Measurements from ENCODE around the gene INSR.
A peak's percentile ranks its signal among the peaks of the same experiment; 100 is the strongest.

Gene INSR

GRCh38 chr19:7293762-7294557, at the start of gene INSR:
Gene INSR, minus strand, starts transcription at chr19:7294414. Its CDS starts 523 bp downstream, at chr19:7293891.
- TF ChIP-seq TEAD4 (IDR thresholded peaks at IDR 0.05) (peak; percentile 9; the same call in 1 of the 2 replicates), NFIC (IDR thresholded peaks at IDR 0.05) (no peak), REST (IDR thresholded peaks at IDR 0.05; ENCODE audit: low read depth) (no peak), TAF1 (IDR thresholded peaks at IDR 0.05; ENCODE audit: low read depth) (peak; percentile 59; the same call in 1 of the 2 replicates), CREB1 (IDR thresholded peaks at IDR 0.05; ENCODE audit: low read depth) (0 out of 2 replicates have a peak, but pooled peaks have one; percentile 32), FOXM1 (IDR thresholded peaks at IDR 0.05; ENCODE audit: borderline replicate concordance, low read depth) (no peak), YY1 (IDR thresholded peaks at IDR 0.05; ENCODE audit: low read depth) (peak; percentile 59; the same call in 1 of the 2 replicates), EGR1 (IDR thresholded peaks at IDR 0.05) (no peak), TCF12 (IDR thresholded peaks at IDR 0.05; ENCODE audit: low read depth) (peak; percentile 38; the same call in 1 of the 2 replicates)
- TF ChIP-seq, protein P1, sequence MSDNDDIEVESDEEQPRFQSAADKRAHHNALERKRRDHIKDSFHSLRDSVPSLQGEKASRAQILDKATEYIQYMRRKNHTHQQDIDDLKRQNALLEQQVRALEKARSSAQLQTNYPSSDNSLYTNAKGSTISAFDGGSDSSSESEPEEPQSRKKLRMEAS (IDR thresholded peaks at IDR 0.05) = 0 out of 2 replicates have a peak, but pooled peaks have one; percentile 41
- TF ChIP-seq, protein P2, sequence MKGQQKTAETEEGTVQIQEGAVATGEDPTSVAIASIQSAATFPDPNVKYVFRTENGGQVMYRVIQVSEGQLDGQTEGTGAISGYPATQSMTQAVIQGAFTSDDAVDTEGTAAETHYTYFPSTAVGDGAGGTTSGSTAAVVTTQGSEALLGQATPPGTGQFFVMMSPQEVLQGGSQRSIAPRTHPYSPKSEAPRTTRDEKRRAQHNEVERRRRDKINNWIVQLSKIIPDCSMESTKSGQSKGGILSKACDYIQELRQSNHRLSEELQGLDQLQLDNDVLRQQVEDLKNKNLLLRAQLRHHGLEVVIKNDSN (IDR thresholded peaks at IDR 0.05) = peak; percentile 52; the same call in 1 of the 2 replicates

GRCh38 chr19:7342143-7342542, 47.9 kb upstream of the INSR start:
- TF ChIP-seq, protein P1 (IDR thresholded peaks at IDR 0.05) = no peak
- TF ChIP-seq, protein P2 (IDR thresholded peaks at IDR 0.05) = no peak
- TF ChIP-seq YY1 (IDR thresholded peaks at IDR 0.05; ENCODE audit: low read depth) (no peak), EP300 (IDR thresholded peaks at IDR 0.05; ENCODE audit: borderline replicate concordance) (no peak), TEAD4 (IDR thresholded peaks at IDR 0.05) (no peak), CEBPB (IDR thresholded peaks at IDR 0.05) (no peak), TCF12 (IDR thresholded peaks at IDR 0.05; ENCODE audit: low read depth) (no peak), EGR1 (IDR thresholded peaks at IDR 0.05) (no peak), ZBTB7A (IDR thresholded peaks at IDR 0.05; ENCODE audit: low read depth) (no peak)

DNA sequence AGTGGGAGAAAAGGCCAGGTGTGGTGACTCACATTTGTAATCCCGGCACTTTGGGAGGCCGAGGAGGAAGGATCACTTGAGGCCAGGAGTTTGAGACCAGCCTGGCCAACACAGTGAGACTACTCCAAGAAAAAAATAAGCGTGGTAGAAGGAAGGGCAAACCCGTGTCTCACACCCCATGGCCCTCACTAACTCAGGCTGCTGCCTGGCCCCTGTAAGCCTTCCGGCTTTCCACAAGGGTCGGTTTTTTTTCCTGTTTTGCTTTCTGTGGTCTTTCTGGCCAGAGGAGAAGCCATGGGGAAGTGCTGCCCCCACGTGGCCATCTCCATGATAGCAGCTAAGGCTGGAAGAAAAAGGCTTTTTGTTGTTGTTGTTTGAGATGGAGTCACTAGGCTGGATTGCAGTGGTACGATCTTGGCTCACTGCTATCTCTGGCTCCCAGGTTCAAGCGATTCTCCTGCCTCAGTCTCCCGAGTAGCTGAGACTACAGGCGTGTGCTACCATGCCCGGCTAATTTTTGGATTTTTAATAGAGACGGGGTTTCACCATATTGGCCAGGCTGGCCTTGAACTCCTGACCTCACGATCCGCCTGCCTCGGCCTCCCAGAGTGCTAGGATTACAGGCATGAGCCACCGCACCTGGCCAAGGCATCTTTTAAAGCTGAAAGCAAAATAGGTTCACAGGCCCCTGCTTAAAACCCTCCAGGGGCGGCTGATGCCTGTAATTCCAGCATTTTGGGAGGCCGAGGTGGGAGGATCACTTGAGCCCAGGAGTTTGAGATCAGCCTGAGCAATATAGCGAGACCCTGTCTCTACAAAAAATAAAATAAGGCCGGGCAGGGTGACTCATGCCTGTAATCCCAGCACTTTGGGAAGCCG, 47.0 kb upstream of the INSR start:
- TF ChIP-seq EGR1 (IDR thresholded peaks at IDR 0.05) (no peak), RAD21 (IDR thresholded peaks at IDR 0.05; ENCODE audit: low read depth) (peak; percentile 96)

- TF ChIP-seq ZBTB7A (IDR thresholded peaks at IDR 0.05; ENCODE audit: low read depth) = no peak
- TF ChIP-seq YY1 (IDR thresholded peaks at IDR 0.05; ENCODE audit: low read depth) = no peak
- no peak for TF ChIP-seq TAF1 (IDR thresholded peaks at IDR 0.05; ENCODE audit: low read depth)
- no peak for TF ChIP-seq CEBPB (IDR thresholded peaks at IDR 0.05)
- no peak for TF ChIP-seq EGR1 (IDR thresholded peaks at IDR 0.05)
- no peak for TF ChIP-seq CREB1 (IDR thresholded peaks at IDR 0.05; ENCODE audit: low read depth)
- no peak for TF ChIP-seq TEAD4 (IDR thresholded peaks at IDR 0.05)
Observed at GRCh38 chr19:7337380-7338194, 43.4 kb upstream of the INSR start.

DNA sequence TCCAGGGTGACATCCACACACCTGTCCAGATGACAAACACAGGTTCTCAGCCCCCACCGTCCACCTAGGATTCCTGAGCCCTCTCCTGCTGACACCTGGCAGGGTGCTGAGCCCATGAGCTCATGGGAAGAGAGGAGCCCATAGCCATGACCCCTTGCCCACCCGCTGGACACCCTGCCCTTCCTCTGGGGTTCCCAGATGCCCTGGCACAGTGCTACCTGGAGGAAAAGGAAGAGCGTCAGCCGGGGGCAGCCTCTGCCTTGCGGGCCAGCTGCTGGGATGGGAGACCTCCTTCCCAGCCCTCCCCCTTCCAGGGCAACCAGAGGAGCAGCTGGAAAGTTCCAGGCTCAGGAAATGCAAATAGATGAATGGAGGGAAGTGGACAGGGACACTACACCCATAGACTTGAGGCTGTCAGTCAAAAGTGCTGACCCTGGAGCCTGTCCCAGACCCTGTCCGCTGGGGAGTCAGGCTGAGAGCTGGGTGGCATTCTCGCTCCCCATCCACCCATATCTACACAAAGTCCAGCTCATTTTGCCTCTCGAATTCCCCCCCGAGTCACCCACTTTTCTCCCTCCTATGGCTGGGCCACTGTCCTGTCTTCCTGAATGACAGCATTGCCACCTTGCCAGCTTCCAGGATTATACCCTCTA, 42.2 kb upstream of the INSR start:
- TF ChIP-seq, protein P2 (IDR thresholded peaks at IDR 0.05) = no peak
- TF ChIP-seq TAF1 (IDR thresholded peaks at IDR 0.05; ENCODE audit: low read depth) (no peak), EP300 (IDR thresholded peaks at IDR 0.05; ENCODE audit: borderline replicate concordance) (no peak), EGR1 (IDR thresholded peaks at IDR 0.05) (no peak), TEAD4 (IDR thresholded peaks at IDR 0.05) (no peak), NFIC (IDR thresholded peaks at IDR 0.05) (no peak), ZBTB7A (IDR thresholded peaks at IDR 0.05; ENCODE audit: low read depth) (no peak), CREB1 (IDR thresholded peaks at IDR 0.05; ENCODE audit: low read depth) (no peak), CEBPB (IDR thresholded peaks at IDR 0.05) (no peak), TCF12 (IDR thresholded peaks at IDR 0.05; ENCODE audit: low read depth) (no peak), YY1 (IDR thresholded peaks at IDR 0.05; ENCODE audit: low read depth) (no peak), FOXM1 (IDR thresholded peaks at IDR 0.05; ENCODE audit: borderline replicate concordance, low read depth) (no peak), REST (IDR thresholded peaks at IDR 0.05; ENCODE audit: low read depth) (no peak), RAD21 (IDR thresholded peaks at IDR 0.05; ENCODE audit: low read depth) (no peak)
- TF ChIP-seq, protein P1 (IDR thresholded peaks at IDR 0.05) = no peak

Data from Ishikawa (cell line).